Colonic mucosa (tissue), 4 donors: ENCODE measurements around the gene HTR7. TPM values are rescaled to one million over a fixed set of nuclear protein-coding genes. Genes with fewer than 3 reads are reported as not detected.

Experiments used
- DNase-seq: peaks from one replicate; pipeline ENCODE4 v3.0.0-alpha.2; 2020
- H3K27ac ChIP-seq: fragments of 200-600 bp; one replicate; pipeline ENCODE4 v1.8.0; 2021
- H3K27me3 ChIP-seq: fragments of 200-600 bp; one replicate; pipeline ENCODE4 v1.8.0; 2021
- H3K36me3 ChIP-seq: fragments of 200-600 bp; one replicate; pipeline ENCODE4 v1.8.0; 2021
- H3K4me1 ChIP-seq: fragments of 200-600 bp; one replicate; pipeline ENCODE4 v1.8.0; 2021; ENCODE audit warnings: mild to moderate bottlenecking
- H3K4me3 ChIP-seq: fragments of 200-600 bp; one replicate; pipeline ENCODE4 v1.8.0; 2021
- H3K9ac ChIP-seq, 2 donors: one replicate each; pipeline ENCODE4 v1.7.0; 2013; ENCODE audit warnings: control low read depth in 2 of 2, low read depth in 2 of 2, low read length in 2 of 2
- H3K9me3 ChIP-seq: fragments of 200-600 bp; one replicate; pipeline ENCODE4 v1.8.0; 2021
- CTCF ChIP-seq: fragments of 200-600 bp; IDR thresholded peaks from one replicate; pipeline ENCODE4 v1.8.0; 2022; ENCODE audit warnings: antibody characterized with exemption, mild to moderate bottlenecking
- intact Hi-C: fragments of 100-400 bp; cut with DNase I; formaldehyde crosslinking; loops from one replicate; pipeline ENCODE4 v1.14.1; 2022
- total RNA-seq, 2 donors: library from RNA; stranded (reverse); fragmentation: NEBNext Ultra II Directional in 1 of 2; extraction: Animal tissue kit (Norgen Biotek cat#: 25700) in 1 of 2; gene quantifications; one replicate each; pipeline ENCODE4 v1.2.1, GENCODE V29; 2021
- donor health status: healthy.
- donor health status: DM: no; HTN: no; CAD: no.
- donor health status: DM: no; HTN: no; CAD: no.

HTR7 gene
- total RNA-seq, 2 donors from 2014 or later = 0.07 to 0.29 TPM

GRCh38 chr10:90722832-90723231, 135.0 kb downstream of the HTR7 start:
- Histone ChIP-seq H3K9me3 (no peaks in the 10 kb centered on the region), H3K9ac (no peak overlapping the region), H3K27me3 (no peaks in the 10 kb centered on the region), H3K4me3 (no peak overlapping the region), H3K4me1 (no peaks in the 10 kb centered on the region), H3K27ac (no peak overlapping the region), H3K36me3 (no peaks in the 10 kb centered on the region)
- intact Hi-C loops = no loop called here
- no peak for DNase-seq
- TF ChIP-seq CTCF = no peak

GRCh38 chr10:90718182-90718581, 139.7 kb downstream of the HTR7 start:
- no peaks in the 10 kb centered on the region for H3K36me3 ChIP-seq
- no peak for DNase-seq
- no peaks in the 10 kb centered on the region for H3K27me3 ChIP-seq
- H3K4me1 ChIP-seq = no peaks in the 10 kb centered on the region
- intact Hi-C loops = no loop called here
- H3K4me3 ChIP-seq = no peak overlapping the region
- TF ChIP-seq CTCF = no peak
- no peak overlapping the region for H3K9ac ChIP-seq
- no peak overlapping the region for H3K27ac ChIP-seq
- no peaks in the 10 kb centered on the region for H3K9me3 ChIP-seq

GRCh38 chr10:90712529-90712928, 145.3 kb downstream of the HTR7 start:
- no peak for TF ChIP-seq CTCF
- Histone ChIP-seq H3K9ac (no peak overlapping the region), H3K4me3 (no peak overlapping the region), H3K9me3 (no peaks in the 10 kb centered on the region), H3K27ac (no peak overlapping the region), H3K36me3 (no peaks in the 10 kb centered on the region), H3K4me1 (no peaks in the 10 kb centered on the region), H3K27me3 (no peaks in the 10 kb centered on the region)
- intact Hi-C loops = no loop called here
- DNase-seq = no peak

GRCh38 chr10:90709727-90710126, 148.1 kb downstream of the HTR7 start:
- Histone ChIP-seq H3K9ac (no peak overlapping the region), H3K4me3 (no peak overlapping the region), H3K4me1 (no peaks in the 10 kb centered on the region), H3K27me3 (no peaks in the 10 kb centered on the region), H3K36me3 (no peaks in the 10 kb centered on the region), H3K27ac (no peak overlapping the region), H3K9me3 (no peaks in the 10 kb centered on the region)
- no peak for DNase-seq
- no peak for TF ChIP-seq CTCF
- intact Hi-C loops = no loop called here

GRCh38 chr10:90707657-90708056, 150.2 kb downstream of the HTR7 start:
- no peak for TF ChIP-seq CTCF

GRCh38 chr10:90701428-90701827, 156.4 kb downstream of the HTR7 start:
- H3K9me3 ChIP-seq = no peaks in the 10 kb centered on the region
- intact Hi-C loops = no loop called here
- H3K4me1 ChIP-seq = no peaks in the 10 kb centered on the region
- no peaks in the 10 kb centered on the region for H3K36me3 ChIP-seq
- DNase-seq = no peak
- H3K4me3 ChIP-seq = no peak overlapping the region
- no peak overlapping the region for H3K9ac ChIP-seq
- no peak overlapping the region for H3K27ac ChIP-seq
- no peak for TF ChIP-seq CTCF
- H3K27me3 ChIP-seq = no peaks in the 10 kb centered on the region

More at GRCh38 chr10:90707657-90708056, 150.2 kb downstream of the HTR7 start:
- Histone ChIP-seq H3K4me3 (no peak overlapping the region), H3K9me3 (no peaks in the 10 kb centered on the region), H3K4me1 (no peaks in the 10 kb centered on the region), H3K9ac (no peak overlapping the region), H3K27ac (no peak overlapping the region), H3K27me3 (no peaks in the 10 kb centered on the region), H3K36me3 (no peaks in the 10 kb centered on the region)
- intact Hi-C loops = no loop called here
- no peak for DNase-seq
